Measurements from ENCODE around the gene IMMP2L. TPM values are rescaled to one million over a fixed set of nuclear protein-coding genes. Genes with fewer than 3 reads are reported as not detected.

Gene IMMP2L
- total and polyA plus RNA-seq, 7 donors: 9.3 to 43.0 (median 19.2) TPM

GRCh38 chr7:111199643-111200042 is 362.6 kb downstream of the IMMP2L start:
- intact Hi-C loops (cut with DNase I): loop anchor here in 1 of 2 donors (10.0 kb wide), 1 partner anchor 1735 kb away; a partner anchor contains a TSS
- no peak for DNase-seq
- no peaks in the 10 kb centered on the region for H3K9me3 ChIP-seq
- no peaks in the 10 kb centered on the region for H3K4me1 ChIP-seq
- no peaks in the 10 kb centered on the region for H3K27me3 ChIP-seq (ENCODE audit: insufficient read depth in 3 of 3, low read length in 2 of 3)
- no peak overlapping the region for H3K4me3 ChIP-seq
- no peak for ATAC-seq
- no peak for TF ChIP-seq CTCF (IDR thresholded peaks at IDR 0.05)
- no peaks in the 10 kb centered on the region for H3K36me3 ChIP-seq (ENCODE audit: insufficient read depth in 1 of 2, low read depth in 1 of 2)
- no peak overlapping the region for H3K27ac ChIP-seq

GRCh38 chr7:111198255-111198654 is 364.0 kb downstream of the IMMP2L start:
- no peaks in the 10 kb centered on the region for H3K9me3 ChIP-seq
- no peaks in the 10 kb centered on the region for H3K4me1 ChIP-seq
- TF ChIP-seq CTCF (IDR thresholded peaks at IDR 0.05): no peak
- no peak overlapping the region for H3K27ac ChIP-seq
- WGBS, 3 donors: 63 to 71% (median 64%) methylated on average over 4 of the region's 4 CpGs
- intact Hi-C loops (cut with DNase I): loop anchor here in 1 of 2 donors (10.0 kb wide), 1 partner anchor 1737 kb away; a partner anchor contains a TSS
- H3K36me3 ChIP-seq (ENCODE audit: insufficient read depth in 1 of 2, low read depth in 1 of 2): no peaks in the 10 kb centered on the region
- no peak overlapping the region for H3K4me3 ChIP-seq
- ATAC-seq: peak; percentile 85 to 99 (median 96)
- DNase-seq: no peak
- H3K27me3 ChIP-seq (ENCODE audit: insufficient read depth in 3 of 3, low read length in 2 of 3): no peaks in the 10 kb centered on the region

GRCh38 chr7:111196655-111197054 is 365.6 kb downstream of the IMMP2L start:
- Histone ChIP-seq H3K9me3 (no peaks in the 10 kb centered on the region), H3K27me3 (ENCODE audit: insufficient read depth in 3 of 3, low read length in 2 of 3) (no peaks in the 10 kb centered on the region), H3K4me1 (no peaks in the 10 kb centered on the region), H3K4me3 (no peak overlapping the region), H3K36me3 (ENCODE audit: insufficient read depth in 1 of 2, low read depth in 1 of 2) (no peaks in the 10 kb centered on the region), H3K27ac (no peak overlapping the region)
- no peak for ATAC-seq
- 94 to 97% (median 97%) methylated on average over 8 of the region's 8 CpGs for WGBS, 3 donors
- TF ChIP-seq CTCF (IDR thresholded peaks at IDR 0.05): no peak
- no peak for DNase-seq
- intact Hi-C loops (cut with DNase I): loop anchor here in 1 of 2 donors (10.0 kb wide), 1 partner anchor 1738 kb away; a partner anchor contains a TSS

- intact Hi-C loops (cut with DNase I): loop anchor here in 1 of 2 donors (10.0 kb wide), 1 partner anchor 1742 kb away; a partner anchor contains a TSS
- Histone ChIP-seq H3K27ac (no peak overlapping the region), H3K4me3 (no peak overlapping the region), H3K4me1 (no peaks in the 10 kb centered on the region), H3K9me3 (no peaks in the 10 kb centered on the region), H3K27me3 (ENCODE audit: insufficient read depth in 3 of 3, low read length in 2 of 3) (no peaks in the 10 kb centered on the region), H3K36me3 (ENCODE audit: insufficient read depth in 1 of 2, low read depth in 1 of 2) (no peaks in the 10 kb centered on the region)
- 87 to 90% (median 89%) methylated on average over 3 of the region's 3 CpGs for WGBS, 3 donors
- DNase-seq: no peak
- no peak for TF ChIP-seq CTCF (IDR thresholded peaks at IDR 0.05)
- ATAC-seq: no peak
Measured at GRCh38 chr7:111192614-111193413, 369.5 kb downstream of the IMMP2L start.

All from psoas muscle (tissue), 8 donors.